GM19043 (cell line): ENCODE results near the gene SERTAD2.

Experiments
- ATAC-seq: cut with Tn5 transposase; IDR thresholded peaks from one replicate; pipeline ENCODE4 v1.9.1; 2021; ENCODE audit warnings: low read depth; ENCODE audit not compliant: unreplicated experiment

Gene SERTAD2

DNA sequence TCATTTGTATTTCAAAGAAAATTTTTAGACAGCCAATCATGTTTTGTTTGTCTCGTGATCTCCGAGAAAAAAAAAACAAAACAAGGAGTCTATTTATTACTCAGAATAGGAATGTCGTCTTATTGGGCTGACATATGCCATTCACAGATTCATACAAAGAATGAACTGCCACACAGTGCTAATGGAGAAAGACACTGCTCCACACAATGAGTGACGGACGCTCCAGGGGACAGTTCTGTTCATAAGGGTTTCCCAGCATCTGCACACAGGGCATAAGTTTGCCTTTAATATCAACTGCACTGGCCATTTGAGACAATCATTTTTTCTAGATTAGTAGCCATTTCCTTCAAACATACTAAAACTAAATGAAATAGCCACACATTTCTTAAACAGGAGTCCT lies 3.4 kb downstream of the SERTAD2 start:
- ATAC-seq: no peak

DNA sequence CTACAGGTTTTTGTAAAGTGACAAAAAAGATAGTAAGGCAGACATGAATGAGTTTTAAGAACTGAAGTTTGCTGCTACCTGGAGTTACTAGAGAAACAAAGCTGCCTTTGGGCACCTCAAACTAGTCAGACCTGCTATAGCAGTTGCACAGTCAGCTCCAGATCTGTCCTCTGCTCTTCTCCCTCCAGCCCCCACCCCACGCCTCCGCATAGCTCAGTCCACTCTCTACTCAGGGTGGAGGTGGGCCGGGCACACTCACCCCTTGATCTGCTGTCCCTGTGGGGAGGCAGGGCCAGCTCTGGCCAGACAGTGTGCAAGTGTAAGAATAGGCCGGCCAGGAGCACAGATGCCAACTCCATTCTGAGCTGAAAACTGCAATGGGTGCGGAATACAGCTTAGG lies 4.1 kb downstream of the SERTAD2 start:
- no peak for ATAC-seq

DNA sequence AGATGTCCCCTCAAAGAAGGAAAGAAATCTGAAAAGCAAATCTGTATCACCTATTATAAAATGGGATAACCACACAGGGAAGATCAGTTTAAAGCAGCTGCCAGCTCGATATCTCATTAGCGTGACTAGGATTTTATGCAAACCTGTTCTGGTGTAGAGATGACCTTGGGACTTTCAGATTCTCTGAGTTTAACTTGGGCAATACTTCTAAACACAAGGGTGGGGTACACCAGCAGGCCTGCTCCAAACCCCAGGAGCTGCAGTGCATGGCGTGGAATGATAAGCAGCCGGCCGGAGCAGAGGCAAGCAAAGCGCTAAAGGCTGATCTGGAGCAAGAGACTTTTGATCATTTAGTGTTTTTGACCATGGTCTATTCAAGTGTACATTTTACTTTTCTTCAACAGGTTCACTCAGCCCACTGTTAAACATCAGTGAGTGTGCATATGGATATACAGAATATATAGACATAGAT lies 4.7 kb downstream of the SERTAD2 start:
- ATAC-seq: no peak

- no peak for ATAC-seq
Measured at GRCh38 chr2:64646007-64646880, 7.5 kb downstream of the SERTAD2 start.

GRCh38 chr2:64644458-64645382 lies 9.0 kb downstream of the SERTAD2 start:
- peak; percentile 36 for ATAC-seq

DNA sequence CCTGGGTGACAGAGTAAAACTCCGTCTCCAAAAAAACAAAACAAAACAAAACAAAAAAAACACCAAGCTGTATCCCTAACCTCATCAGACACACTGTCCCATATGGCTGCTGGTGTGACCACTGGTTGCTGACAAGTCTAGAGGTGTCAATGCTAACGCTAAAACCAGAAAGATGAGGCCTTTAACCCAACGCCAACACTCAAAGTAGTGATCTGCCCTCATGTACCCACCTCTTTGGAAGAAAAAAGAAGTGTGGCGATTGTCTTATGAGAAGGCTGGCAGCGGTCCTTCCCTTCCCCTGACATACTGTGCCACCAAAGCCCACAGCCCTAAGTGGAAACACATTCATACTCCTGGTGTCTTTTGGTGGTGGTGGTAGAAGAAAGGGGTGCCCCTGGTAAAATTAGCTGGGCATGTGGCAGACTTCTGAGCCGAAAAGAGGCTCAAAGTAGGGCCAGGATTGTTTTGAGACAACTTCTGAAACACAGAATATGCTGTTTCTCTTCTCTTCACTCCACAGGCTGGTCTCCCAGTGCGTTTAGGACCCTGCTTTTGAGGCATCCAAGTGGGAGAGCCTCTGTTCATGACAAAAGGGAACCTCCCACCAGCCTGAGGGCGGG lies 9.8 kb downstream of the SERTAD2 start:
- ATAC-seq: no peak

DNA sequence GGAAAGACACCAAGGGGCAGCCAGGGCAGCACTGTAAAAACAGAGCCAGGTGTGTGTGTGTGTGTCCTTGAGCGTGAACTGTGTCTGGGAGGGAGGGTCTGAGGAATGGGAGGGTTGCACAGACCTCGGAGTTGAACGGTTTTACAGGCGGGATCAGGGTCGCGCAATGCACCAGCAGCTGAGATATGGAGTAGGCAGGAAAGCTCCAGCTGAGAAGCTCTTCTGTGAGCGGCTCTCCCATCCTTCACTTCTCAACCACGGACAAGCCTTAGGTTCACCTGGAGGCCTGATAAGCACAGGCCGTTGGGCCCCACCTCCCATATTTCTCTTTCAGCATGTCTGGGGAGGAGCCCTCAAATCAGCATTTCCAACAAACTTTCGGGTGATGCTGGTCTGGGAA lies 12.1 kb downstream of the SERTAD2 start:
- no peak for ATAC-seq

- no peak for ATAC-seq
Measured at GRCh38 chr2:64640153-64641044, 13.3 kb downstream of the SERTAD2 start.

DNA sequence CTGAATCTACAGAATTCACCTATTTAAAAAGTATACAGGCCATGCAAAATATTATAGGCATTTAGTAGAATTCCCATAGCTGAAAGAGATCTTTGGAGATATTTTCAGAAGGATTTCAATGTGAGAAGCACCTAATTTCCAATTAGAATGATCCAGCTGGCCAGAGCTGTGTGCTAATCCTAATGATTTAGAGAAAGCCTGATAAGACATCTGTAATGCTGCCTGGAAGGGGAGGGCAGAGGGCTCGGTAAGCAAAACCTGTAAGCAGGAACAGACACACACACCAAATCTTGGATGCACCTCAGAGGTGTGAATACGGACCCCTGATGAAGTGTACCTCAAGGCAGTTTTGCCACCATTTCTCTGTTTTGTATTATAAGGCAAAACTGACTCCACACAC lies 14.0 kb downstream of the SERTAD2 start:
- ATAC-seq: no peak

GRCh38 chr2:64638502-64639120 lies 15.1 kb downstream of the SERTAD2 start:
- ATAC-seq: no peak

DNA sequence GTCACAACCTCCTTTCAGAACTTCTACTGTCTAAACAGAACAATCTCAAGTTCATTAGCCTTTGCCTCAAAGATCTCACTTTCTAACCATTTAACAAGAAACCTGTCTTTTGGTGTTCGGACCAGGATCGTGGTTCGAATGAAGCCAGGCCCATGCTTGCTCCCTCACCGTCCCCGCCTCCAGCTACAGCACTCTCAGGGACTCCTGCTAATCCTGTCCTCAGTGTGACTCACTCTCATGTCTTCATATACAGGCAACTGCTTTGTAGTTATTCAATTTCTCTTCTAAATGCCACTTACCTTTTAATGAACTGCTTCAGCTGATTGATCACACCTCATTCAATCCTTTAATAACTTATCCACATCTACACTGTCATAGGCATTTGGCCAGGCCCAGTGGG lies 15.8 kb downstream of the SERTAD2 start:
- ATAC-seq: no peak

DNA sequence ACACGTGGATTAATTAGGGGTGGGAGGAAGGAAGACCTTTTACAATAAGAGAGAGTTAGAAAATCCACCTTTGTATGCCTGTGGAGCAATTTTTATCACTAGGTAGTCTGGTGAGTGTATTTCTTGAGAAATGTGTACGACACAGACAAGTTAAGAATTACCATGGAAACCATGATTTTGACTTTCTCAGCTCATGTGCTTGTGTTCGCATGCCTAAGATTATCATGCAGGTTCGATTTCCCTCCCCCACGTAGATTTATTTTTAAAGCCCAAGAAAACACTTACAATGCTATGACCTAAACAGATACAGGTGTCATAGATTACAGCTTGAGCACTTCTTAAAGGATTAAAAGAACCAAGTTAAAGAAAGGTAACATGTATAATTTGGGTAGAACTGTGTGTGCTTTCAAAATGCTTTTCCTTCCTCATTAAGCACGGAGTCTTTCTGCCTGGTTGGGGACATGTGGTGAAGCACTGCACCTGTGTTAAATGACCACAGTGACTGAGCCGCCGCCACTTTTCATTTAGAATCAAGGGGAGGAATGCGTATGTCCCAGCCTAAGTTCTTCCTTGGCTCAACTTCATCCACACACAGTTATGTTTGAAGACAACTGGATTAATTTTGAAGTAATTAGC lies 16.6 kb downstream of the SERTAD2 start:
- ATAC-seq: peak; percentile 49

DNA sequence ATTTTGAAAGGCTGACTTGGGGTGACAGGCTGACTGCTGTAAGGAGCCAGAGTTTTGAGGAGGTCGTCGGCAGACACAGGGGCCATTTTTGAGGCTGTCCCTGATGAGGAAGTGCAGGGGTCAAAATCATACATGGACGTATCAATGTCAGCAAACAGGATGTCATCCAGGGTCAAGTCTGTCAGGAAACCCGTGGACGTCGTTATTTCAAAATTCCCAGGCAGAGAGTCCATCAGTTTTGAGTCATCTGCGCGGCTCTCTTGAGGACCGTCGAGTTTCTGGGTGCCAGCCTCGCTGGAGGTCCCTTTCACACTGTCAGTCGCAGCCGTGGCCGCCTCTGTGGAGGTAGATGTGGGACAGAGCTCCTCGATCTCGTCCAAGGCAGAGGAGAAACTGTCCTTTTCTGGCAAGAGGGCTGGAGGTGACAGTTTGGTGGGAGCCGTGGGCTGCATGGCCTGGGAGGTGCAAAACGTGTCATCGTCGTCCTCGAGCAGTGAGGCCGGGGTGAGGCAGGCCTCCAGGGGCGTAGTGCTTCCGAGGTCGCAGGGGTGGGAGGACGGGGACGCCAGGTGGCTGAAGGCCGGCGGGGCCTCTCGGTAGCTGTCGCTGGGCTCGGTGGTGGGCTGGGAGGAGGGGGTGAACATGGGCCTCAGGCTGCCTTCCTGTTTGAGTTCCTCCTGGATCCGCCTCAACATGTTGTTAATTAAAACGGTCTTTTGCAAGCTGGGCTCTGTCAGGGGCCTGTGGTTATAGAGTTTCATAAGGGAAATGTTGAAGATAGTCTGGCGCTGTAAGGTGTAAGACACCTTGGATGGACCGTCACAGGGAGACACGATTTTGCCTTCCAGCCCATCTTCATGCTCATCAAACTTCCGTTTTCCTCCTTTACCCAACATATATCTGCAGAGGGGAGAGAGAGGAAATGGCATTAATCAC lies 17.5 kb downstream of the SERTAD2 start:
- ATAC-seq: peak; percentile 69

DNA sequence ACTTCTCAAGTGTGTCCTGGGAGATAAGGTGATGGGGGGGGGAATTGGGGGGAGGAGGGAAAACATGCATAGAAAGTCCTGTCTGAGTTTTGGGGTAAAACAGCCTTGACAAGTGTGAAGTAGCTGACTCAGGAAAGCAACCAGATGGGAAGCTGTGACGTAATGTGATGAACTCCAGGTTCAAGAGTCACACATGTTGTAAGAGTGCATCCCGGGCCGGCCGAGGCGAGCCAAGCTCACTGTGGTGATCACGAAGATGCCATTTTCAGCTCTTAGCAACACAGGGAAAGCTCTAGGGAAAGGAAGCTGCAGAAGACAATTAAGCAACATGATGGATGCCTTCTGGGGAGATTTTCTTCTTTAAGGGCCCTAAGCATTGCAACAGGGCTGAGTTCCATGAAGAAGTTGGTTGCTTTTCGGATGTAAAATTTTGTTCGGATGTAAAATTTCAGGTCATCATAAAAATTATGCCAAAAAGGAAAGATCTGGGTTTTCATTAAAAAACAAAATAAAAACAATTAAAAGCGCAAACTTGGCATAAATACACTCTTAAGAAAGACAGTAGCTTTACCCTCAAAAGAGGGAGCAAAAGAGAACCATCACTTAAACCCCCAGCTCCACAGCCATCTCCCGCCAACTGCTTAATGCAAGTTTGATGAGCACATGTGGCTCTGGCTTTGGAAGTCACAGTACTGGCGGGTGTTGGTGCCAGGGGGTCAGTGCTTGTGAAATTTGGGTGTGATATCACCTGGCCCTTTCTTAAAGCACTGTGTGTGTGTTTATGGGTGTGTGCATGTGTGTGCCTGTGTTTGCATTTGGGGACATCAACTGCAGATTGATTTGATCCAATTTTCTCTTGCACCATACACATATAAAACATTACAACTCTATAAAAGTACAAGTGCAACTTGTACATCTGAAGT lies 19.1 kb downstream of the SERTAD2 start:
- no peak for ATAC-seq

DNA sequence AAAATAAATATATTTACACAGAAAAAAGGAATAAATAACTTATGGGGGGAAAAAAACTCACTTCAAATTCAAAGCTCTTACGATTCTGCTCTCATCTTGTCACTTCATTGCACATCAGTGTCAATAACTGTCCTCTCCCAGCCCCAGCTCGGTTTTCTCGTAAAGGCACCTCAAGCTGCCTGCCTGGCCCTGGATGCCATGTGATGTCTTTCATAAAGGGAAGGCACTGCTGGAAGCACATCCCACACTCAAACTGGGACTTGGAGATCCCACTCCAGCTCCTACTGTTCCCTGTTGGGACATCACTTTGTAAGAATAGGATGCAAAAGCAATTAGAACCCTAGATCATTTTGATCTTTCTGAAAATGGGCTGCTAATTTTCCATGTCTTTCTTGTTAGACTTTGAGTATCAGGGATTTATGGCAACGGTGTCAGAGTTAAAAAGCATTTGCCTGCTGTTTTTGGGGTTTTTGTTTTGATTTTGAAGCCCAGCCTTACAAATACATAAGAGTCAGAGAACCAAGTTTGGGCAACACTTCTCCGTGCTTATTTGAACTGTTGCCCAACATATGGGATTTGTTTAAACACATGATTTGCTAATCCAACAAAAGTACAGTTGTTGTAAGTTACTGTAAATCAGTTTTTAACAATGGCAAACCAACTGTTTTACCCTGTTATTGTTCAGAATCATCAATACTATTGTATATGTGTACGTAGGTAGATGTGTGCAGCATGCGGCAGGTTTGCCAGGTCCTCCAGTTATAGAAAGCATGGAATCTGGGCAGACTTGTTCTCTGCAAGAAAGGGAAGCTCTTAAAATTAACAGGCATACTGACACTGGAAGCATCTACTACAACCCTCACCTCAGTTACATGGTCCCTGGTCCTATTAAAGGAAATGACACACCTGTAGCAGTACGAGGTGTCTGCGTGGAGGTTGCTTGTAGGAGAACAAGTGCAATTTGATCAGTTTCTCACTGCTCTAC lies 20.6 kb downstream of the SERTAD2 start:
- ATAC-seq: no peak

DNA sequence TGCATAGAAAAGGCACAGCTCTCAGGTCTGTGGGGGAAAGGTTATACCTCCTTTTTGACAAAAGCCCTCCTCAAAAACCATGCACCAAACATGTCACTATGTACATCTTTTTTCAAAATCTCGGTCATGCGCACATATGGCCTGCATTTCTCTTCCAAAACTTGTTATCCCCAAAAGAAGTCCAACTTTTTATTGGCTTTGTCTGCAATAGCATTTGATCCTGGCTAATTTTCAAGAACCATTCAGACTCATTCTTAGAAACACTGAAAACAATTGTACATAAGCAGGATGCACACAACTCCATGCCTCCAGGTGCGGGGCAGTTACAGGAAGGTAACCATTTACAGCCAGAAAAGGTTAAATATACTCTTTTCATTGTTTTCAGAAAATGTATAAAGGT lies 21.9 kb downstream of the SERTAD2 start:
- ATAC-seq: no peak
